Measurements from ENCODE around the gene TMEM125.

DNA sequence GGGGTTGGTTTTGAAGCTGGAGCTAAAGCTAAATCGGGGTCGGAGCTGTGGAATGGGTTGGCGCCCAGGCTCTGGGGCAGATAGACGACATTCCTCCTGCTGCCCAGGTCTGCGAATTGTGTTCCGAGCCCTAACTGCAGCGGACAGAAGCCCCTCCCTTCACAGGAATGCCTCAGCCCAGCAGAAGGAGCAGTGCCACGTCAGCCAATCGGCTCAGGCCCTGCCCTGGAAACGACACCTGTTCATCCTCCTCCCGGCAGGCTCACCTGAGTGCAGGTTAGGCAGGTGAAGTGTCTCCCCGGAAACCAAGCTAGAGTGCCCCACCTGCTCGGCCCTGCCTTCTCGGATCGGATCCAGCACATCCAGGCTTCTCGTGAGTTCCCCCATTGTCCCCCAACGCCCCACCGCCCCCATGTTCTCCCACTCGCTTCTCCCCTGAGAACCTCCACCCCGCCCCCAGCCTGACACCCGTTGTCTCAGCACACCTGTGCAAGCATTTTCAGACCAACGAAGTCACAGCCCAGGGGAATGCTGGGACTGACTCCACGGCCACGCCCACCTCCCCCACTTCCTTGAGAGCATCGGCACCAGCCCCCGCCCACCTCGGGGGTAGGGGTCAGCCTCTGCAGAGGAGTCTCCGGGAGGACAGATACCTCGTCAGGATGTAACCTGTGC lies 775 bp downstream of the TMEM125 start:
- TF ChIP-seq REST (IDR thresholded peaks at IDR 0.05; ENCODE audit: insufficient read depth in 1 of 2, low read depth in 2 of 2, low read length in 1 of 2) (no peak), POLR2AphosphoS5 (IDR thresholded peaks at IDR 0.05; ENCODE audit: low read depth, low read length) (no peak)
- TF ChIP-seq, protein P1, sequence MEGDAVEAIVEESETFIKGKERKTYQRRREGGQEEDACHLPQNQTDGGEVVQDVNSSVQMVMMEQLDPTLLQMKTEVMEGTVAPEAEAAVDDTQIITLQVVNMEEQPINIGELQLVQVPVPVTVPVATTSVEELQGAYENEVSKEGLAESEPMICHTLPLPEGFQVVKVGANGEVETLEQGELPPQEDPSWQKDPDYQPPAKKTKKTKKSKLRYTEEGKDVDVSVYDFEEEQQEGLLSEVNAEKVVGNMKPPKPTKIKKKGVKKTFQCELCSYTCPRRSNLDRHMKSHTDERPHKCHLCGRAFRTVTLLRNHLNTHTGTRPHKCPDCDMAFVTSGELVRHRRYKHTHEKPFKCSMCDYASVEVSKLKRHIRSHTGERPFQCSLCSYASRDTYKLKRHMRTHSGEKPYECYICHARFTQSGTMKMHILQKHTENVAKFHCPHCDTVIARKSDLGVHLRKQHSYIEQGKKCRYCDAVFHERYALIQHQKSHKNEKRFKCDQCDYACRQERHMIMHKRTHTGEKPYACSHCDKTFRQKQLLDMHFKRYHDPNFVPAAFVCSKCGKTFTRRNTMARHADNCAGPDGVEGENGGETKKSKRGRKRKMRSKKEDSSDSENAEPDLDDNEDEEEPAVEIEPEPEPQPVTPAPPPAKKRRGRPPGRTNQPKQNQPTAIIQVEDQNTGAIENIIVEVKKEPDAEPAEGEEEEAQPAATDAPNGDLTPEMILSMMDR (IDR thresholded peaks at IDR 0.05) = no peak
